Astrocyte (in vitro differentiated cells and primary cell): ENCODE results near the gene ADGRD2. TPM values are rescaled to one million over a fixed set of nuclear protein-coding genes. Genes with fewer than 3 reads are reported as not detected.

Source experiments
- DNase-seq: peaks from one replicate; pipeline ENCODE4 v3.0.0-alpha.2; 2010; ENCODE audit warnings: low read depth
- FAIRE-seq: peaks from 2 replicates; lab custom pipeline; 2011; peaks lifted over from hg19 to GRCh38; lab: Jason Lieb, UNC
- H2AFZ ChIP-seq: 2 replicates; pipeline ENCODE4 v1.6.0; 2012; ENCODE audit warnings: low read depth, low read length, inconsistent platforms
- H3K27ac ChIP-seq: 2 replicates; pipeline ENCODE4 v1.5.1; 2011; ENCODE audit warnings: low read depth, low read length, inconsistent platforms
- H3K27me3 ChIP-seq: 2 replicates; pipeline ENCODE4 v1.6.0; 2011; ENCODE audit warnings: low read length, inconsistent platforms; ENCODE audit not compliant: insufficient read depth
- H3K36me3 ChIP-seq: 2 replicates; pipeline ENCODE4 v1.5.1; 2011; ENCODE audit warnings: low read length, inconsistent platforms; ENCODE audit not compliant: insufficient read depth
- H3K4me1 ChIP-seq: 2 replicates; pipeline ENCODE4 v1.5.1; 2011; ENCODE audit warnings: low read length, inconsistent platforms; ENCODE audit not compliant: insufficient read depth
- H3K4me2 ChIP-seq: 2 replicates; pipeline ENCODE4 v1.6.0; 2012; ENCODE audit warnings: low read length, inconsistent platforms
- H3K4me3 ChIP-seq: 2 replicates; pipeline ENCODE4 v1.5.1; 2011; ENCODE audit warnings: low read depth, mild to moderate bottlenecking, low read length, inconsistent platforms; ENCODE audit not compliant: insufficient read depth
- H3K79me2 ChIP-seq: 2 replicates; pipeline ENCODE4 v1.6.0; 2012; ENCODE audit warnings: mild to moderate bottlenecking, low read length, inconsistent platforms; ENCODE audit not compliant: insufficient read depth
- H3K9ac ChIP-seq: 2 replicates; pipeline ENCODE4 v1.6.0; 2012; ENCODE audit warnings: mild to moderate bottlenecking, low read length, inconsistent platforms
- H3K9me3 ChIP-seq: 2 replicates; pipeline ENCODE4 v1.5.1; 2012; ENCODE audit warnings: low read depth, mild to moderate bottlenecking, low read length, inconsistent platforms; ENCODE audit not compliant: insufficient read depth
- H4K20me1 ChIP-seq: 2 replicates; pipeline ENCODE4 v1.6.0; 2012; ENCODE audit warnings: low read length, inconsistent platforms; ENCODE audit not compliant: insufficient read depth
- H3K27ac Mint-ChIP-seq: one replicate; pipeline ENCODE4 v1.8.0; 2021; ENCODE audit warnings: mild to moderate bottlenecking, mixed read lengths; ENCODE audit not compliant: unreplicated experiment
- H3K27me3 Mint-ChIP-seq: one replicate; pipeline ENCODE4 v1.8.0; 2021; ENCODE audit warnings: low read depth, mixed read lengths; ENCODE audit not compliant: unreplicated experiment
- H3K36me3 Mint-ChIP-seq: one replicate; pipeline ENCODE4 v1.8.0; 2021; ENCODE audit warnings: low read depth, mixed read lengths; ENCODE audit not compliant: unreplicated experiment
- H3K4me1 Mint-ChIP-seq: one replicate; pipeline ENCODE4 v1.8.0; 2021; ENCODE audit warnings: low read depth, mixed read lengths; ENCODE audit not compliant: unreplicated experiment
- H3K4me3 Mint-ChIP-seq: one replicate; pipeline ENCODE4 v1.8.0; 2021; ENCODE audit warnings: mild to moderate bottlenecking, moderate library complexity, mixed read lengths; ENCODE audit not compliant: unreplicated experiment
- H3K9me3 Mint-ChIP-seq: one replicate; pipeline ENCODE4 v1.8.0; 2021; ENCODE audit warnings: mild to moderate bottlenecking, mixed read lengths; ENCODE audit not compliant: unreplicated experiment
- EZH2 ChIP-seq: IDR thresholded peaks from 2 replicates; pipeline ENCODE4 v1.6.1; 2012; ENCODE audit warnings: mild to moderate bottlenecking, low read length, inconsistent platforms; ENCODE audit not compliant: insufficient read depth
- total RNA-seq: library from RNA; stranded (reverse); gene quantifications from 2 replicates; pipeline ENCODE4 v1.2.1, GENCODE V29; 2021
- TF ChIP-seq, protein P1 (sequence below): IDR thresholded peaks from 2 replicates; pipeline ENCODE4 v1.5.1; 2011; ENCODE audit warnings: low read depth, mild to moderate bottlenecking, inconsistent platforms, low read length, moderate library complexity; ENCODE audit not compliant: insufficient read depth

ADGRD2 gene
- total RNA-seq, 1 donor from 2014 or later, result not detected

GRCh38 chr9:124415852-124416484 lies 34.3 kb upstream of the ADGRD2 start:
- Mint-ChIP-seq H3K4me1 (peaks cover 27% of the 10 kb centered on the region), H3K27ac (no peak overlapping the region), H3K36me3 (peaks cover 3% of the 10 kb centered on the region), H3K9me3 (peaks cover 1% of the 10 kb centered on the region), H3K4me3 (peak overlapping the region; percentile 97), H3K27me3 (no peaks in the 10 kb centered on the region)
- H3K9me3 ChIP-seq, result no peaks in the 10 kb centered on the region
- H3K4me3 ChIP-seq, result no peak overlapping the region
- peaks cover 13% of the 10 kb centered on the region for H3K36me3 ChIP-seq
- no peak for TF ChIP-seq EZH2
- TF ChIP-seq, protein P1, sequence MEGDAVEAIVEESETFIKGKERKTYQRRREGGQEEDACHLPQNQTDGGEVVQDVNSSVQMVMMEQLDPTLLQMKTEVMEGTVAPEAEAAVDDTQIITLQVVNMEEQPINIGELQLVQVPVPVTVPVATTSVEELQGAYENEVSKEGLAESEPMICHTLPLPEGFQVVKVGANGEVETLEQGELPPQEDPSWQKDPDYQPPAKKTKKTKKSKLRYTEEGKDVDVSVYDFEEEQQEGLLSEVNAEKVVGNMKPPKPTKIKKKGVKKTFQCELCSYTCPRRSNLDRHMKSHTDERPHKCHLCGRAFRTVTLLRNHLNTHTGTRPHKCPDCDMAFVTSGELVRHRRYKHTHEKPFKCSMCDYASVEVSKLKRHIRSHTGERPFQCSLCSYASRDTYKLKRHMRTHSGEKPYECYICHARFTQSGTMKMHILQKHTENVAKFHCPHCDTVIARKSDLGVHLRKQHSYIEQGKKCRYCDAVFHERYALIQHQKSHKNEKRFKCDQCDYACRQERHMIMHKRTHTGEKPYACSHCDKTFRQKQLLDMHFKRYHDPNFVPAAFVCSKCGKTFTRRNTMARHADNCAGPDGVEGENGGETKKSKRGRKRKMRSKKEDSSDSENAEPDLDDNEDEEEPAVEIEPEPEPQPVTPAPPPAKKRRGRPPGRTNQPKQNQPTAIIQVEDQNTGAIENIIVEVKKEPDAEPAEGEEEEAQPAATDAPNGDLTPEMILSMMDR, result no peak
- peak overlapping the region; percentile 31 for H2AFZ ChIP-seq
- peaks cover 4% of the 10 kb centered on the region for H4K20me1 ChIP-seq
- no peak overlapping the region for H3K27ac ChIP-seq
- peak overlapping the region; percentile 22 for H3K4me2 ChIP-seq
- H3K27me3 ChIP-seq, result no peaks in the 10 kb centered on the region
- H3K4me1 ChIP-seq, result peaks cover 29% of the 10 kb centered on the region
- no peak overlapping the region for H3K9ac ChIP-seq
- FAIRE-seq, result no peak
- peaks cover 33% of the 10 kb centered on the region for H3K79me2 ChIP-seq
- no peak for DNase-seq

DNA sequence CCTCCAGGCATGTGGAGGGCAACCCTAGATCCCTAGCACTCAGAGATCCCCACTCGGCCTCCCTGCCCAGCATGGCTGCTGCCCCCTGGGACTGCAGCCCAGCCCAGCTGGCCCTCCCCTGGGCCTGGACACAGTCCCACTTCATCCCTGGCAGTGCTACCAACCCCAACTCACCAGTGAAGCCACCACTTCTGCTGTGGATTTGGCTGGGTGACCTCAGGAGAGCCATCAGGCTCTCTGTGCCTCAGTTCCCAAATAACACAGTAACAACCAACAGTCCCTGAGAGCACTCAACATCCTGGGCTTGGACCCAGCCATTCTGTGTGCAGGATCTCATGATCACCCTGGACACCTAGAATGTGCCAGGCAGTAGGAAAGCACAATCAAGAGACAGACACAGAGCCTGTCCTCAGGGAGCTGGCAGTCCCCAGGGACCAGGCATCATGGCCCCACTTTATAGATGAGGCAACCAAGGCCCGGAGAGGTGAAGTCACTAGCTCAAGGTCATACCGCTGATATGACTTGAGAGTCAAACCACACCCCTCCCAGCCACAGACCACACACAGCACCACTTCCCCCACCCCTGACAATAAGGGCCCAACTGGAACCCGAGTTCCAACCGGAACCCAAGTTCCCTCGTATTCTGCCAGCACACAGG lies 30.3 kb upstream of the ADGRD2 start:
- H3K4me2 ChIP-seq, result no peak overlapping the region
- no peaks in the 10 kb centered on the region for H3K9me3 ChIP-seq
- Mint-ChIP-seq H3K27me3 (peaks cover 13% of the 10 kb centered on the region), H3K4me1 (peaks cover 6% of the 10 kb centered on the region), H3K27ac (no peak overlapping the region), H3K36me3 (no peaks in the 10 kb centered on the region), H3K4me3 (no peak overlapping the region), H3K9me3 (peaks cover 1% of the 10 kb centered on the region)
- H2AFZ ChIP-seq, result no peak overlapping the region
- TF ChIP-seq, protein P1, result no peak
- TF ChIP-seq EZH2, result no peak
- H4K20me1 ChIP-seq, result no peaks in the 10 kb centered on the region
- DNase-seq (no peak), FAIRE-seq (no peak)
- no peaks in the 10 kb centered on the region for H3K4me1 ChIP-seq
- no peak overlapping the region for H3K27ac ChIP-seq
- no peaks in the 10 kb centered on the region for H3K36me3 ChIP-seq
- no peak overlapping the region for H3K4me3 ChIP-seq
- no peak overlapping the region for H3K9ac ChIP-seq
- H3K79me2 ChIP-seq, result peaks cover 3% of the 10 kb centered on the region
- peaks cover 7% of the 10 kb centered on the region for H3K27me3 ChIP-seq
